ENCODE data around the gene SLC37A4.
A peak's percentile ranks its signal among the peaks of the same experiment; 100 is the strongest.

SLC37A4 gene

GRCh38 chr11:119047205-119047604 is 16.5 kb upstream of the SLC37A4 start:
- no peak overlapping the region for H3K4me2 ChIP-seq (ENCODE audit: low read length)
- TF ChIP-seq EZH2phosphoT487 (IDR thresholded peaks at IDR 0.05; ENCODE audit: borderline replicate concordance, low read length) (no peak), CTCF (IDR thresholded peaks at IDR 0.05; ENCODE audit: low read depth, low read length, poor library complexity, severe bottlenecking) (no peak)

GRCh38 chr11:119046489-119046888 is 15.8 kb upstream of the SLC37A4 start:
- TF ChIP-seq CTCF (IDR thresholded peaks at IDR 0.05; ENCODE audit: low read depth, low read length, poor library complexity, severe bottlenecking) = no peak
- H4K20me1 ChIP-seq (ENCODE audit: control insufficient read depth, insufficient read depth, low read depth, low read length) = 0 out of 2 replicates have a peak, but pooled peaks cover 4% of the 10 kb centered on the region
- H3K9me2 ChIP-seq (replicated peaks; ENCODE audit: control insufficient read depth, low read length) = no peaks in the 10 kb centered on the region
- no peaks in the 10 kb centered on the region for H3K9me3 ChIP-seq (ENCODE audit: control insufficient read depth, insufficient read depth, low read length)
- H3K27ac ChIP-seq (ENCODE audit: low read depth, low read length) = no peak overlapping the region
- H3K4me1 ChIP-seq (ENCODE audit: control insufficient read depth, low read length) = no peaks in the 10 kb centered on the region
- no peak overlapping the region for H3K4me3 ChIP-seq (ENCODE audit: low read length)
- H3K4me2 ChIP-seq (ENCODE audit: low read length) = no peak overlapping the region
- peaks cover 9% of the 10 kb centered on the region; the same call in 1 of the 2 replicates for H3F3A ChIP-seq (ENCODE audit: control insufficient read depth, insufficient read depth)
- H3K79me2 ChIP-seq (ENCODE audit: control insufficient read depth, low read length) = no peaks in the 10 kb centered on the region
- no peaks in the 10 kb centered on the region for H3K27me3 ChIP-seq (ENCODE audit: control insufficient read depth, low read length)
- peaks cover 61% of the 10 kb centered on the region for H3K36me3 ChIP-seq (ENCODE audit: control insufficient read depth, low read length)

More at GRCh38 chr11:119047205-119047604, 16.5 kb upstream of the SLC37A4 start:
- H3K4me3 ChIP-seq (ENCODE audit: low read length) = no peak overlapping the region
- H3K27ac ChIP-seq (ENCODE audit: low read depth, low read length) = no peak overlapping the region
- 0 out of 2 replicates have a peak, but pooled peaks cover 4% of the 10 kb centered on the region for H4K20me1 ChIP-seq (ENCODE audit: control insufficient read depth, insufficient read depth, low read depth, low read length)
- peaks cover 68% of the 10 kb centered on the region for H3K36me3 ChIP-seq (ENCODE audit: control insufficient read depth, low read length)
- no peaks in the 10 kb centered on the region for H3K9me2 ChIP-seq (replicated peaks; ENCODE audit: control insufficient read depth, low read length)
- H3K4me1 ChIP-seq (ENCODE audit: control insufficient read depth, low read length) = no peaks in the 10 kb centered on the region
- H3K9me3 ChIP-seq (ENCODE audit: control insufficient read depth, insufficient read depth, low read length) = no peaks in the 10 kb centered on the region
- H3K27me3 ChIP-seq (ENCODE audit: control insufficient read depth, low read length) = no peaks in the 10 kb centered on the region
- H3K79me2 ChIP-seq (ENCODE audit: control insufficient read depth, low read length) = no peaks in the 10 kb centered on the region
- H3F3A ChIP-seq (ENCODE audit: control insufficient read depth, insufficient read depth) = peaks cover 6% of the 10 kb centered on the region; the same call in 1 of the 2 replicates

- Histone ChIP-seq H4K20me1 (ENCODE audit: control insufficient read depth, insufficient read depth, low read depth, low read length) (0 out of 2 replicates have a peak, but pooled peaks cover 4% of the 10 kb centered on the region), H3K9me2 (replicated peaks; ENCODE audit: control insufficient read depth, low read length) (no peaks in the 10 kb centered on the region), H3K4me3 (ENCODE audit: low read length) (no peak overlapping the region), H3K4me1 (ENCODE audit: control insufficient read depth, low read length) (peaks cover 5% of the 10 kb centered on the region), H3K27me3 (ENCODE audit: control insufficient read depth, low read length) (no peaks in the 10 kb centered on the region), H3K9me3 (ENCODE audit: control insufficient read depth, insufficient read depth, low read length) (no peaks in the 10 kb centered on the region), H3K27ac (ENCODE audit: low read depth, low read length) (no peak overlapping the region), H3K79me2 (ENCODE audit: control insufficient read depth, low read length) (no peaks in the 10 kb centered on the region), H3K4me2 (ENCODE audit: low read length) (no peak overlapping the region), H3F3A (ENCODE audit: control insufficient read depth, insufficient read depth) (peaks cover 9% of the 10 kb centered on the region; the same call in 1 of the 2 replicates), H3K36me3 (ENCODE audit: control insufficient read depth, low read length) (peaks cover 47% of the 10 kb centered on the region)
- no peak for TF ChIP-seq EZH2phosphoT487 (IDR thresholded peaks at IDR 0.05; ENCODE audit: borderline replicate concordance, low read length)
- TF ChIP-seq CTCF (IDR thresholded peaks at IDR 0.05; ENCODE audit: low read depth, low read length, poor library complexity, severe bottlenecking) = peak; percentile 50
Measured at GRCh38 chr11:119044708-119045107, 14.0 kb upstream of the SLC37A4 start.

All from DOHH2 (cell line).